Trophoblast cell (in vitro differentiated cells and primary cell): ENCODE measurements around the gene CRY1.
"Not testable (repeated sequence)": the region's sequence is repeated elsewhere in the genome, so short reads cannot be mapped to it uniquely, and the experiment has no call there.

Experiments
- DNase-seq, 2 donors: peaks; one replicate each; pipeline ENCODE4 v3.0.0-alpha.2; 2016
- H2AFZ ChIP-seq: 2 replicates; pipeline ENCODE4 v1.6.1; 2013; ENCODE audit warnings: low read length, moderate library complexity, mild to moderate bottlenecking; ENCODE audit not compliant: insufficient read depth, poor library complexity
- H2AK5ac ChIP-seq: 2 replicates; pipeline ENCODE4 v1.6.1; 2013; ENCODE audit warnings: mild to moderate bottlenecking, low read length
- H2BK120ac ChIP-seq: 2 replicates; pipeline ENCODE4 v1.6.1; 2013; ENCODE audit warnings: low read length, mild to moderate bottlenecking, moderate library complexity; ENCODE audit not compliant: insufficient read depth, poor library complexity
- H2BK12ac ChIP-seq: 2 replicates; pipeline ENCODE4 v1.6.1; 2013; ENCODE audit warnings: mild to moderate bottlenecking, low read length, moderate library complexity
- H2BK5ac ChIP-seq: 2 replicates; pipeline ENCODE4 v1.6.1; 2013; ENCODE audit warnings: low read length, low read depth, moderate library complexity, mild to moderate bottlenecking; ENCODE audit not compliant: poor library complexity
- H3K14ac ChIP-seq: 2 replicates; pipeline ENCODE4 v1.6.1; 2013; ENCODE audit warnings: mild to moderate bottlenecking, low read length
- H3K18ac ChIP-seq: 2 replicates; pipeline ENCODE4 v1.6.1; 2013; ENCODE audit warnings: mild to moderate bottlenecking, low read length
- H3K23ac ChIP-seq: 2 replicates; pipeline ENCODE4 v1.6.1; 2013; ENCODE audit warnings: low read length
- H3K27ac ChIP-seq: 2 replicates; pipeline ENCODE4 v1.5.1; 2013; ENCODE audit warnings: low read depth, mild to moderate bottlenecking, inconsistent platforms, low read length, moderate library complexity
- H3K27me3 ChIP-seq: 2 replicates; pipeline ENCODE4 v1.6.1; 2013; ENCODE audit warnings: inconsistent platforms, mild to moderate bottlenecking, low read length, moderate library complexity; ENCODE audit not compliant: insufficient read depth
- H3K36me3 ChIP-seq, 2 experiments: 1 replicate in 1 of 2; 2 replicates in 1 of 2; pipeline ENCODE4 v1.6.1; 2013; ENCODE audit warnings: low read length in 2 of 2, mild to moderate bottlenecking in 2 of 2, moderate library complexity in 1 of 2; ENCODE audit not compliant: insufficient read depth in 2 of 2, control insufficient read depth in 1 of 2
- H3K4ac ChIP-seq: 2 replicates; pipeline ENCODE4 v1.6.1; 2013; ENCODE audit warnings: low read depth, mild to moderate bottlenecking, low read length, moderate library complexity
- H3K4me1 ChIP-seq, 2 experiments: 1 replicate in 1 of 2; 2 replicates in 1 of 2; pipeline ENCODE4 v1.6.1; 2013; ENCODE audit warnings: low read length in 2 of 2, mild to moderate bottlenecking in 2 of 2, moderate library complexity in 1 of 2; ENCODE audit not compliant: insufficient read depth in 2 of 2, control insufficient read depth in 1 of 2
- H3K4me2 ChIP-seq: 2 replicates; pipeline ENCODE4 v1.6.1; 2013; ENCODE audit warnings: inconsistent platforms, mild to moderate bottlenecking, low read length, moderate library complexity
- H3K4me3 ChIP-seq: 2 replicates; pipeline ENCODE4 v1.5.1; 2013; ENCODE audit warnings: mild to moderate bottlenecking, low read depth, low read length, inconsistent platforms
- H3K79me1 ChIP-seq: one replicate; pipeline ENCODE4 v1.6.1; 2013; ENCODE audit warnings: low read length
- H3K79me2 ChIP-seq: 2 replicates; pipeline ENCODE4 v1.6.1; 2013; ENCODE audit warnings: low read length, mild to moderate bottlenecking; ENCODE audit not compliant: control insufficient read depth, insufficient read depth, poor library complexity
- H3K9ac ChIP-seq: 2 replicates; pipeline ENCODE4 v1.6.1; 2013; ENCODE audit warnings: mild to moderate bottlenecking, low read length
- H3K9me3 ChIP-seq: 2 replicates; pipeline ENCODE4 v1.6.1; 2013; ENCODE audit warnings: low read depth, mild to moderate bottlenecking, control low read depth, inconsistent platforms, low read length; ENCODE audit not compliant: insufficient read depth
- H4K12ac ChIP-seq: 2 replicates; pipeline ENCODE4 v1.6.1; 2013; ENCODE audit warnings: low read depth, mild to moderate bottlenecking, low read length, moderate library complexity
- H4K8ac ChIP-seq: 2 replicates; pipeline ENCODE4 v1.6.1; 2013; ENCODE audit warnings: low read depth, mild to moderate bottlenecking, low read length, moderate library complexity
- H4K91ac ChIP-seq: one replicate; pipeline ENCODE4 v1.6.1; 2013; ENCODE audit warnings: low read depth, mild to moderate bottlenecking, low read length, moderate library complexity
- WGBS: extraction: QIAGEN DNeasy Blood & Tissue Kit; methylation state at CpG from one replicate; pipeline ENCODE4 v1.1.7; 2013; ENCODE audit warnings: missing lambda C conversion rate; ENCODE audit not compliant: insufficient read length, insufficient coverage; ENCODE audit errors: extremely low coverage; 5-methylcytosine and 5-hydroxymethylcytosine counted together

The CRY1 gene

GRCh38 chr12:107027636-107028053 is 65.7 kb downstream of the CRY1 start:
- no peak overlapping the region for H3K14ac ChIP-seq
- no peak overlapping the region for H3K23ac ChIP-seq
- no peak overlapping the region for H2BK5ac ChIP-seq
- no peak overlapping the region for H3K27ac ChIP-seq
- WGBS = no CpG with 5 or more reads among the region's 2 CpGs
- peak; percentile 84 to 99 for DNase-seq
- H4K91ac ChIP-seq = no peak overlapping the region
- H3K4me3 ChIP-seq = no peak overlapping the region
- H3K9me3 ChIP-seq = no peaks in the 10 kb centered on the region
- H2BK12ac ChIP-seq = no peak overlapping the region
- H2AK5ac ChIP-seq = no peak overlapping the region
- no peak overlapping the region for H2BK120ac ChIP-seq
- no peaks in the 10 kb centered on the region for H3K79me1 ChIP-seq
- no peak overlapping the region for H3K18ac ChIP-seq
- H3K79me2 ChIP-seq = no peaks in the 10 kb centered on the region
- H4K8ac ChIP-seq = no peak overlapping the region
- no peak overlapping the region for H3K9ac ChIP-seq
- H3K4me1 ChIP-seq = peaks cover 2% of the 10 kb centered on the region in 2 experiments
- H3K4me2 ChIP-seq = no peak overlapping the region
- H3K27me3 ChIP-seq = no peaks in the 10 kb centered on the region
- H2AFZ ChIP-seq = no peak overlapping the region
- H3K4ac ChIP-seq = no peak overlapping the region
- no peak overlapping the region for H4K12ac ChIP-seq
- H3K36me3 ChIP-seq = no peaks in the 10 kb centered on the region

- no peak overlapping the region for H2BK120ac ChIP-seq
- no peak overlapping the region for H3K4ac ChIP-seq
- DNase-seq = no peak
- no peak overlapping the region for H3K14ac ChIP-seq
- H2AFZ ChIP-seq = no peak overlapping the region
- no peak overlapping the region for H4K8ac ChIP-seq
- no peak overlapping the region for H4K91ac ChIP-seq
- H3K4me1 ChIP-seq = peaks cover 2% of the 10 kb centered on the region in 2 experiments
- no peak overlapping the region for H3K23ac ChIP-seq
- no peak overlapping the region for H2BK5ac ChIP-seq
- H3K4me2 ChIP-seq = no peak overlapping the region
- no CpG with 5 or more reads among the region's 4 CpGs for WGBS
- H3K9ac ChIP-seq = no peak overlapping the region
- no peaks in the 10 kb centered on the region for H3K79me1 ChIP-seq
- H3K18ac ChIP-seq = no peak overlapping the region
- no peak overlapping the region for H4K12ac ChIP-seq
- no peak overlapping the region for H2AK5ac ChIP-seq
- H3K27me3 ChIP-seq = no peaks in the 10 kb centered on the region
- H3K4me3 ChIP-seq = no peak overlapping the region
- no peaks in the 10 kb centered on the region for H3K79me2 ChIP-seq
- no peak overlapping the region for H3K27ac ChIP-seq
- H2BK12ac ChIP-seq = no peak overlapping the region
- no peaks in the 10 kb centered on the region for H3K36me3 ChIP-seq
- H3K9me3 ChIP-seq = no peaks in the 10 kb centered on the region
These were observed 66.3 kb downstream of the CRY1 start for GRCh38 chr12:107026806-107027635.

- not testable (repeated sequence) for H3K14ac ChIP-seq
These were observed 67.0 kb downstream of the CRY1 start for GRCh38 chr12:107026356-107026755.

GRCh38 chr12:107025671-107026070 is 67.7 kb downstream of the CRY1 start:
- Histone ChIP-seq H3K4me2 (no peak overlapping the region), H4K8ac (no peak overlapping the region)
- DNase-seq = peak; percentile 63 to 88

More at GRCh38 chr12:107026356-107026755, 67.0 kb downstream of the CRY1 start:
- H2BK120ac ChIP-seq, DNase-seq, H3K36me3 ChIP-seq, H3K4me2 ChIP-seq, H3K9me3 ChIP-seq, H3K4me3 ChIP-seq, H3K23ac ChIP-seq, H3K79me1 ChIP-seq, H4K8ac ChIP-seq, H2AFZ ChIP-seq, H3K18ac ChIP-seq, H3K79me2 ChIP-seq, H3K9ac ChIP-seq, H2BK12ac ChIP-seq, H3K27ac ChIP-seq, H3K27me3 ChIP-seq, H4K12ac ChIP-seq, H4K91ac ChIP-seq, H3K4me1 ChIP-seq, H2BK5ac ChIP-seq: not testable (repeated sequence)
- Histone ChIP-seq H2AK5ac (peak overlapping the region; percentile 69), H3K4ac (peak overlapping the region; percentile 62)

More at GRCh38 chr12:107025671-107026070, 67.7 kb downstream of the CRY1 start:
- Histone ChIP-seq H3K27me3 (no peaks in the 10 kb centered on the region), H2BK120ac (no peak overlapping the region), H3K4me1 (peaks cover 2% of the 10 kb centered on the region in 2 experiments), H4K12ac (no peak overlapping the region), H3K9ac (no peak overlapping the region), H3K4me3 (no peak overlapping the region), H3K9me3 (no peaks in the 10 kb centered on the region), H3K79me1 (no peaks in the 10 kb centered on the region), H3K4ac (no peak overlapping the region), H2AK5ac (no peak overlapping the region), H4K91ac (no peak overlapping the region), H2BK12ac (no peak overlapping the region), H3K27ac (no peak overlapping the region), H2AFZ (no peak overlapping the region), H3K36me3 (no peaks in the 10 kb centered on the region), H3K18ac (no peak overlapping the region), H3K23ac (no peak overlapping the region), H3K79me2 (no peaks in the 10 kb centered on the region), H3K14ac (no peak overlapping the region), H2BK5ac (no peak overlapping the region)
- no CpG with 5 or more reads among the region's 1 CpG for WGBS
